Gastroesophageal sphincter (tissue), 3 donors: ENCODE data around the gene C2orf92.

Experiments
- CTCF ChIP-seq, 4 experiments: fragments of 200-600 bp in 2 of 4; fragments of 450-650 bp in 2 of 4; sonication (generic) in 1 of 4; IDR thresholded peaks; one replicate each; pipeline ENCODE4 v1.5.1; 2017 to 2019; ENCODE audit warnings: antibody characterized with exemption in 4 of 4, mild to moderate bottlenecking in 2 of 4, moderate library complexity in 2 of 4
- POLR2AphosphoS5 ChIP-seq: sonication (generic); formaldehyde crosslinking; IDR thresholded peaks from one replicate; pipeline ENCODE4 v1.6.1; 2017; ENCODE audit warnings: antibody characterized with exemption

- TF ChIP-seq POLR2AphosphoS5 (no peak), CTCF (IDR thresholded peaks at IDR 0.05) (no peak)
Observed at GRCh38 chr2:97713296-97714083, 44.0 kb downstream of the C2orf92 start, which contains the start of gene ZAP70.
